ENCODE measurements around the gene B4GALT1.

GRCh38 chr9:33190021-33190705 is 23.0 kb upstream of the B4GALT1 start:
- TF ChIP-seq POLR2A (IDR thresholded peaks at IDR 0.05) (no peak), POLR2AphosphoS5 (IDR thresholded peaks at IDR 0.05) (no peak), EP300 (IDR thresholded peaks at IDR 0.05; ENCODE audit: low read depth) (no peak)
- TF ChIP-seq, protein P1, sequence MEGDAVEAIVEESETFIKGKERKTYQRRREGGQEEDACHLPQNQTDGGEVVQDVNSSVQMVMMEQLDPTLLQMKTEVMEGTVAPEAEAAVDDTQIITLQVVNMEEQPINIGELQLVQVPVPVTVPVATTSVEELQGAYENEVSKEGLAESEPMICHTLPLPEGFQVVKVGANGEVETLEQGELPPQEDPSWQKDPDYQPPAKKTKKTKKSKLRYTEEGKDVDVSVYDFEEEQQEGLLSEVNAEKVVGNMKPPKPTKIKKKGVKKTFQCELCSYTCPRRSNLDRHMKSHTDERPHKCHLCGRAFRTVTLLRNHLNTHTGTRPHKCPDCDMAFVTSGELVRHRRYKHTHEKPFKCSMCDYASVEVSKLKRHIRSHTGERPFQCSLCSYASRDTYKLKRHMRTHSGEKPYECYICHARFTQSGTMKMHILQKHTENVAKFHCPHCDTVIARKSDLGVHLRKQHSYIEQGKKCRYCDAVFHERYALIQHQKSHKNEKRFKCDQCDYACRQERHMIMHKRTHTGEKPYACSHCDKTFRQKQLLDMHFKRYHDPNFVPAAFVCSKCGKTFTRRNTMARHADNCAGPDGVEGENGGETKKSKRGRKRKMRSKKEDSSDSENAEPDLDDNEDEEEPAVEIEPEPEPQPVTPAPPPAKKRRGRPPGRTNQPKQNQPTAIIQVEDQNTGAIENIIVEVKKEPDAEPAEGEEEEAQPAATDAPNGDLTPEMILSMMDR (IDR thresholded peaks at IDR 0.05): no peak

Measured in transverse colon (tissue), 4 donors.